Umbilical cord (tissue), 2 donors: ENCODE data around the gene EMP1. TPM values are rescaled to one million over a fixed set of nuclear protein-coding genes. Genes with fewer than 3 reads are reported as not detected.
A peak's percentile ranks its signal among the peaks of the same experiment; 100 is the strongest.

ENCODE experiments used
- DNase-seq: peaks from one replicate; pipeline ENCODE4 v3.0.0-alpha.2; 2015; ENCODE audit warnings: low spot score
- total RNA-seq: library from RNA; depleted of rRNA; stranded (reverse); fragments of >200 nt; gene quantifications from one replicate; pipeline ENCODE4 v1.2.3, GENCODE V29; 2014; ENCODE audit warnings: low replicate concordance; ENCODE audit not compliant: insufficient read depth

EMP1 gene, protein sequence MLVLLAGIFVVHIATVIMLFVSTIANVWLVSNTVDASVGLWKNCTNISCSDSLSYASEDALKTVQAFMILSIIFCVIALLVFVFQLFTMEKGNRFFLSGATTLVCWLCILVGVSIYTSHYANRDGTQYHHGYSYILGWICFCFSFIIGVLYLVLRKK
- 81.6 TPM for total RNA-seq

DNA sequence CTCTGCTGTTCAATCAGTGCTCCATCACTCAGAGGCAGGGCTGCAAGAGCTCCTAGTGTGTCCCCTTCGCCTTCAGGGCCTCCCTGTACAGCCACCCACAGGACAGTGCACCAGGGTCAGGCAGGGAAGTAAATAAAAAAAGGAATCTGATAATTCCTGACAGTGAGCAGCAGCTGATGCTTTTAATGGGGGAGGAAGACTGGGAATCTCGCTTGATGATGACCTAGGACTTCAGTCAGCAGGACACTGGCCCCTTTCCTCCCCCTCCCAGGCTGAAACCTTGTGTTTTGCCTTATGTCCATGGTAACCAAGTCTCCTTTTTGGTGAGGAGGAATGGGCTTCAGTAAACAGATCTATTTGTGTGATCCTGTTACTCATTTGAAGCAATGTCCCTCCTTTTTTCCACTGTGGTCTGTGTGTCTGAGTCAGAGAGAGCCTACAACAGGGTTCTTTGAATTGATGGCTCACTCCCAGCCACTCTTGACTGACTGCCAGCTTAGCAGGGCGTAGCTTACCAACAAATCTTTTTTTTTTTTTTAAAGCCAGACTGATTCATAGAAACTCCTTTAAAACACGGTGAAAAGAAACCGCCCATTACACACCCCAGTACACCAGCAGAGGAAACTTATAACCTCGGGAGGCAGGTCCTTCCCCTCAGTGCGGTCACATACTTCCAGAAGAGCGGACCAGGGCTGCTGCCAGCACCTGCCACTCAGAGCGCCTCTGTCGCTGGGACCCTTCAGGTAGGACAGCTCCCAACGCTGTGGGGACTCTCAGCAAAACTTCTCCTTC, at the start of gene EMP1:
EMP1 (plus strand) TSS at position 597 of the 792 bp plus-strand sequence. CDS start 14,785 bp downstream, outside the sequence.
- peak; percentile 99 for DNase-seq

DNA sequence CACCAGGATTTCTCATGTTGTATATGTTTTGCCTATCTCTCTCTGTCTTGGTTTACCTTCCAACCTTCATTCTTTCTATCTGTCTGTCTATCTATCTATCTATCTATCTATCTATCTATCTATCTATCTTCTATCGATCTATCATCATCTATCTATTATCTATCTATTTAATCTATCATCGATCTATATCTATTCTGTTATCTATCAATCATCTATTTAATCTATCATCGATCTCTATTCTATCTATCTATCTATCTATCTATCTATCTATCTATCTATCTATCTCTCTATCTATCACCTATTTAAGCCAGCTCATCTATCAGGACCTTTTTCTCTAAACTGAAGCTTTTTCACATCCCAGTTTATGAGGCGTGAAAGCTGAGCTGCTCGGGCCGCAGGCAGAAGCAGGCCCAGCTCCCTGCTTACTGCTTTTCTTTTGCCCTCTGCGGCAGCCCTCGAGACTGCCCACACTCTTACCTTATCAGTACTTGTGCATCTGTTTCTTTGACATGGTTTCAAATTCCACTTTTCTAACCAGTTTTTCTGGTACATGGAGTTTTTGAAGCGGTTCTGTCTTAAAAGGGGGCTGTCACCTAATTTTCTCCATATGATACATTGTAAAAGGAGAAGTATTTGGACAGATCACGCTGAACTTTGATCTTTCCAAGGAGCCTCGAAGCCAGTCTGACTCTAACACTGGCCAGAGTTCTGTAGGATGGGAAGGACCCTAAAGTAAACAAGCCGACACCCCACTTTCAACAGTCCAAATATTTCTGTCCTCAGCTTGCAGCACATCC, 48.6 kb upstream of the EMP1 start:
- DNase-seq = peak; percentile 73

DNA sequence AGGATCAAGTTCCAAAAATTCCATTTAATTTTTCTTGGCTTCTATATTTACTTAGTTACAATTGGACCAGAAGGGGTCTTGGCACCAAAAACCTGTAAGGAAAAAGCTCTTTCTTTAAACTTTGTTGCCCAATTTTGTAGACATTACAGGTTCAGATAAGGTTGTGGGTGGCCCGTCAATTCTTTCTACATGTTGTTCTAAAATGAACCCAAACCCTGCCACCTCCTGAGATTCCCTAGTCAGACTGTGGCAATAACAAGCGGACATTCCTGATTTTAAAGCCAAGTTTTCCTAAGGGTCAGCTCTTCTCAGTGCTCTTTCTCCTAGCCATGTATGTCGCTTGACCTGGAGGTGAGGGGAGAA, 48.1 kb upstream of the EMP1 start:
- DNase-seq = no peak

DNA sequence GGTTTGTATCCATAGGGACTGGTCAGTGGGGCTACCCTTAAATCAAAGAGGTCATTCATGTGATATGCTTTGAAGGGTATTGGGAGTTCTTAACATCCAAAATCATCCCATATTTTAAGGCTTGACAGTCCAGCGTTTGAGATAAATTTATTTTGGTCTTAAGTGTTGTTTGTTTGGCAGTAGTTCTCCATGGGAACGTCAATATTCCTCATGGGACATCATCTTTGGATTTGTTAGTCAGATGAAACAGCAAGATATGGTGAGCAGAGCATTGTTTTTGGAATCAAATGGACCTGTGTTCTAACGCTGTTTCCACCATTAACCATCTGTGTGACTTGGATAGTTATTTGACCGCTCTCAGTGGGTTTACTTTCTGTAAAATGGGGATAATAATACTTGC, 47.1 kb upstream of the EMP1 start:
- DNase-seq = no peak

DNA sequence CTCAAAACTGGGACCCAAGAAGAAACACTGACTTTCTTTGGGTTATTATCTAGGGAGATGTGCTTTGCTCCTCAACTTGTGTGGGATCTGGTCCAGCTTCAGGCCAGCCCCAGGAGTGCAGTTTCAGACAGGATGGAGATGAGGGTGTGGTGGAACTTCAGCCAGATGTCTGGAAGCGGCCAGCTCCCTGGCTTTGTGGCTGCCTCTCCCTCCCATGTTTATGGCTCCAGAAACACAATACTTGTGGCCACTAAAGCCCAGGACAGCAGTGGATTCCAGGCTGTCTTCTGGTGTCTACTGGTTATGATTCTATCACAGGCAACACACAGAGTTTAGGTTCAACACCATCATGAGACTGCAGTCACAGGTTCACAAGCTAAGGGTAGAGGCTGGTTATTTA, 44.2 kb upstream of the EMP1 start:
- no peak for DNase-seq

DNA sequence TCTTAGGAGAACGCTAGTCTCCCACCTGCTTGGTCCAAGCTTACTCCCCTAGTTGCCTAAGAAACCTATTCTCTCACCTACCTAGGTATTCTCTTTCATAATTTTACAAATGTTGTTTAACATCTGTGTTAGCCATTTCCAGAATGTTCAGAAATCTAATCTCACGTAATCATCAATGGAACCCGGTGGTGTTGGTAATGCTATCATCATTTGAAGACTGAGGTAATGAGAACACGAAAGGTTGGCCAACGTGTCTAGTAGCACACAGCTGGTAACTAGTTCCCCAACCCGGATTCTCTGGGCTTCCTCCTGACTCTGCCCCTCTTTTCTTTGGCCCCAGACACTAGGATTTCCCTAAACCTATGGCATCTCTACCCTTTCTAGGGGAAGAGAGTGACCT, 43.8 kb upstream of the EMP1 start:
- no peak for DNase-seq

DNA sequence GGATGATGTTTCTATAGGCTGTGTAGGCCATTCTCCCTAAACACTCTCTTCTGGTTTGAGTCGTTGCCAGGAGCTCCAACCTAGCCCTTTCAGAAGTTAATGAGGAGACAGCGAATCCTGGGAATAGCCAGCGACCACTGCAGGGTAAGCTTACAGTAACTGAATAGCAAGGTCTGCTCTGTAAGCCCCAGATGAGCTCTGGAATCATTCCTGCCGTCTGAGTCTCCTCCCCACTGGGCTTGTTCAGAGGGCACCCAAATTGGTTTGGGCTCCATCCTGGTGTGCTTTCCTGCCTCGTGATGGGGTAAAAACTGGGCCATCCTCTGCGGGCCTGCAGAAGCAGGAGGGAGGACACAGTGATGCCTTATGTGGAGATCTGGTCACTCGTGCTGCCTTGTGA, 43.3 kb upstream of the EMP1 start:
- no peak for DNase-seq

DNA sequence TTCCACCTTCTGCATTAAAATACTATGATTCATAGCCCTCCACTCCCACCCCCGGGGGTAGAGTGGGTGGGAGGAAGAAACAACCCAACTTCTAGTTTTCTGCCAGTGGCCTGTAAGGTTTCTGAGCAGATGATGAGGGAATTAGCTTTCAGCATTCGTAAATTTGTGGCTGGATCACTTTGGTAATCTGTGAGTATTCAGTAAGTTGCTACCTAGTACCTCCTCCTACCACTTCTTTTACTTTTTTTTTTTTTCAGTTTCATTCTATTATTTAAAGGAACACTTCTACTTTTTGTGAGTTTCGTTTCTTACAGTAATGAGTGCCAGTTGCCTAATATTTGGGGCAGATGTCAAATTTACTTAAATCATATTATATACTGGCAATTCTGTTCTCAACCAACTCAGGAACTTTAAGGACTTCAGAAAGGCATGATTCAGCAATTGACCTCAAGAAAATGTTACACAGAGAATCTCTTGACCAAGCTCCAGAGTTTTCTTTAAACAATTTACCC, 42.4 kb upstream of the EMP1 start:
- DNase-seq = no peak

DNA sequence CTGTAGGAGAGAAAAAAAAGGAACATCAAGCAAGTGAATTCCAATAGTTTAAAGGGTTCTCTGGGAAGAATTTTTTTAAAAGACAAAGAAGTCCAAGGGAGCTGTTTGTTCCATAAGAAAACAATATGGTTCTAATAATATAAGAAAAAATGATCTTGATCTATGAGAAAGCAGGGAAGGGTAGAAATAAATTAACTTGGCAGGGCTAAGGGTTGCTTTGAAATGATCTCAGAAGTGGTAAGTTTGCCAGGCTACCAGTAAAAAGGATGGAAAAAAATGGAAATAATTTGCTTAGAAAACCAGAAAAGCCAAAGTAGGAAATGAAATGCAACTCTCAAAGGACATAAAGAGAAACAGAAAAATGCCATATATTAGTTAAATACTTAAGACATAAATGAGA, 41.7 kb upstream of the EMP1 start:
- no peak for DNase-seq

DNA sequence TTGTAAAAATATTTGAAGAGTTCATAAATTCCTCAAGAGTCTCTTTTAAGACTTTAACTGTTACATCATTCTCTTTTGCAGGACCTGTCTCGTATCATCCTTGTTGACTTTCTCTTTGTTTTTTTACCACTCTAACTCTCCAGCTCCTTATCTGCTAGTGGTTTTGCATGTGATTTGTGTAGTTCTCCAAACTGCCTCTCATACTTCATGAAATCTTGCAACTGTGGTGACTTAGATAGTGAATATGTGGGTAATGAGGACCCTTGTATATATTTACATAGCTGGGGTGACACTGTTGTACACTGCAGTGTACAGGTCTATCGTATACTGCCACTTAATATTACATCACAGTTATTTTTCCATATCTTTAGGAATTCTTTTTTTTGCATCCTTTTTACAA, 40.2 kb upstream of the EMP1 start:
- no peak for DNase-seq

DNA sequence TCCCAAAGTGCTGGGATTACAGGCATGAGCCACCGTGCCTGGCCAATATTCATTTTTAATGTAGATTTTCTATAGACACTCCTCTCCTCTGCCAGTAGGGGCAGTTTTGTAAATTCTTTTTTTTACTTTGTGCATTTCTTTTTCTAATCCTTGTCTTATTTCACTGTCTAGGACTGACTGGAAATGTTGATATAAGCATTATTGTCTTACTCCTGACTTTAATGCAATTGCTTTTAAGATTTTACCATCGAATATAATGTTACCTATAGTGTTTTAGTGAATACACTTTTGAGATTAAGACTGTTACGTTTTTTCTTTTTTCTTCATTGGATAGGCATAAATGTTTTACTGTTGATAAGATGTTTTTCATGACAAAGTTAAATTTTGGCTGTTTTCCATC, 35.4 kb upstream of the EMP1 start:
- no peak for DNase-seq

DNA sequence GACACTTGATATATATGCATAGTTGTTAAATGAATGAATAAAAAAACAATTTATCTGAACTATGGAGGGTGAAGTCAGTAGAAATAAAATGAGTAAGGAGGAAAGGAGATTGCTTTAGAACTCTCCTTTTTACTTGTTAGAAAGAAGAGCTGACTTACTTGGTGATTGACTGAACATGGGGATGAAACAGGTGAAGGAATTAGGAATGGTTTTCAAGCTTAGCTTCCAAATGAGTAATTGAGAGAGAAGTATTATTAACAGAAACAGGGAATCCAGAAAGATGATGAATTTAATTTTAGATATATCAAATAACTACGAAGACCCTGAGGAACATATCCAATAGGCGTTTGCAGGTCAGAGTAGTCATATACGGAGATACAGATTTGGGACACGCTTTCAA, 33.6 kb upstream of the EMP1 start:
- no peak for DNase-seq

DNA sequence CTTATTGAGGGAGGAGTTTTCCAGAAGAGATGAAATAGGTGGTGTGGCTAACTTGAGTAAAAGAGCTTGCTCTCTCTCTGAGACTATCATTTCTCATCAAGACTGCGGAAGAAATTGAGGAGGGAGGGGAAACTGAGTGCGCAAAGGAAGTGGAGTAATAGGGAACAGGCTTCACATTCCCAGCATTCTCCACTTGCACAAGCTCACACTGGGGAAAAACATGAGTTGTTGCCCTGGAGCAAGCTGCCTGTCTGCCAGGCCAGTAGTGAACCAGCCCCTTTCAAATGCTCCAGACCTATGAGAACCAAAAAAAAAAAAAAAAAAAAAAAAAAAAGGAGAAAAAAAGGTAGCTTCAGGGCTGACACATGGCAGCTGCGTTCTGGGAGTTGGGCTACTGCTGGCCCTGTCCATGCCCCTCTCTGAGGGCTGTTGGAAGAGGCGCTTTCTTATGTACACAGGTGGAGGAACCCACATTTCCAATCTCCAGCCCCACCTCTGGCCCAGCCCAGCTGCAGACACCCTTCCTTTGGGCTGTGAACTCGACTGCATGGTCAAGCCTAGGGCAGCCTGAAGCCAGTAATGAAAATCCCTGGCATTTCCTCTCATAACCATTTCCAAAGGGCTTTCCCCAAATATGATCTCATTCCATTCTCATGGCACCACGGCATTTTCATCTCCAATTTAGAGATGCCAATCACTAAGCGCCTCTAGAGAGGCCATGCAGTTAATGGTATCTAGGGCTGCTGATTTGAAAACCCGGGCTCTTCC, 32.5 kb upstream of the EMP1 start:
- DNase-seq = no peak

DNA sequence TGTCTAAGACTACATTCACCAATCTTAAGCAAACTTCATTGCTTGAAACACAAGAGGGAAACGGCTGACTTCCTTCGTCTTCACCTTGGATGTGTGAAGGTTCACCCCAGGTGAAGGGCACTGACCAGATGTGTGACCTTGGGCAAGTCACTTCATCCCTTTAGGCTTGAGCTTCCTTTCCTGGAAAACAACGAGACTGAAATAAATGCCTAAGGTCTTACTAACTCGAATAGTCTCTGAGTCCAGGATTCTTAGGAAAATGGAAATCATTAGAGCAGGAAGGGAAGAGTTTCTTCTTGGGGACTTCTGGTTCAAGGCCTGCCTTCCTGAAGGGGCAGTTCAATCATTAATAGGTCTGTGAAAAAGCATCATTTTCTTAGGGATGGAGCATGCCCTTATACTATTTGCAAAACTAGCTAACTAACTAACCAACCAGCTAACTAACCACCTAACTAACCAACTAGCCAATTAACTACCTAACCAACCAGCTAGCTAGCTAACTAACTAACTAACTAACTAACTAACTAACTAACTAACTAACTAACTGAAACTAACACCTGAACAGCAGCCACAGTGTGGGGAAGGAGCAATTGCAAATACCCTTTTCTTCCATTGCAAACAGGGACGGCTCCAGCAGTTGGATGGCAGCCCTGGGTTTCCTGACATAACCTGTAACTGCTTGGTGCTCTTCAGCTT, 31.5 kb upstream of the EMP1 start:
- DNase-seq = no peak

DNA sequence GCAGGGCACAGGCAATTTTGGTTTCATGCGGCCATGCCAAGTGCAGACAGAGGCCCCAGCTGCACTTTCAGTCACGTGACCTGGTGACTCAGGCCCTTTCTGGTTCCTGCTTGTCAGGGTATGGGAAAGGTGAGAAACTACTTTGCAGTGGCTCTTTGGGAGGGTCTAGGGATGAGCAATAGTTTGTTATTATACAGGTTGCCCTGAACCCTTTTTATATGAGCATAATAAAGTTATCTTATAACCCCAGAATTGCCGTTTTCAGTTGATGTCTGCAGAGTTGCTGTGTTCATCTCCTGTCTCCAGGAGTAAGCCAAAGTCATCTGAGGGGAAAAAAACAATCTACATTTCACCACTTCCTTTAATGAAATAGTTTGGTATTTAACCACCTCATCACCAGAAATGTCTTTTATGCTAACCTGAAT, 30.9 kb upstream of the EMP1 start:
- peak; percentile 36 for DNase-seq

DNA sequence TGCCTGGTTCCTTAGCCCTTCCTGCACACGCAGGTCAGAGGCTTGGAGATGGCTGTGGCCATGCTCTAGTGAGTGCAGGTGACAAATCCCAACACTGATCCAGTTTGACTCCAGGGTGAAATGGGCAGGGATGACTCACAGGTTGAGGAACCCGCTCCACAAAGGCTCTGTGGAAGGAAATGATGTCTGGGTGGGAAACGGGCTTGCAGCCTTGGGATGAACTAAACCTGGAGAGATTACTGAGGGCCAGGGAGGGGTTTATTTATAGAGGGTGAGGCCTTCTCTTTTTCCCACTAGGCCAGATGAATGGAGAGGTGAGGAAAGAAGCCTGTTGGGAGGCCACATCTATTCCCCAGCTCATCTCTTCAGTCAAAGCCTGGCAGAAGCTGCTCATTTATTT, 29.3 kb upstream of the EMP1 start:
- no peak for DNase-seq

DNA sequence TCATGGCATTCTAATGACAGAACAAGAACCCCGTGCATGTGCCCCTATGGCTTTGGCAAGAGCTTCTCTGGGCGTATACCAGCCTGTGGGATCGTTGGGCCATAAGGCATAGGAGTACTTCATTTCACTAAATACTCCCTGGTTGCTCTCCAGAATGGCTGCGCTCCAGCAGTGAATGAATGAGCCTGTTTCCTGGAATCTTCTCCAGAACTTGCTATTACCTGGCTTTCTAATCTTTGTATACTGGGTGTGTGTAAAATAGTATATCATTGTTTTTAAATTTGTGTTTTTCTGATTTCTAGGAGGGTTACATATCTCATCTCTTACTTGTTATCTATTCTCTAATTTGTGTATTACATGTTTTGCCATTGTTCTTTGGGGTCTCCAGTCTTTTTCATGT, 28.6 kb upstream of the EMP1 start:
- DNase-seq = no peak

DNA sequence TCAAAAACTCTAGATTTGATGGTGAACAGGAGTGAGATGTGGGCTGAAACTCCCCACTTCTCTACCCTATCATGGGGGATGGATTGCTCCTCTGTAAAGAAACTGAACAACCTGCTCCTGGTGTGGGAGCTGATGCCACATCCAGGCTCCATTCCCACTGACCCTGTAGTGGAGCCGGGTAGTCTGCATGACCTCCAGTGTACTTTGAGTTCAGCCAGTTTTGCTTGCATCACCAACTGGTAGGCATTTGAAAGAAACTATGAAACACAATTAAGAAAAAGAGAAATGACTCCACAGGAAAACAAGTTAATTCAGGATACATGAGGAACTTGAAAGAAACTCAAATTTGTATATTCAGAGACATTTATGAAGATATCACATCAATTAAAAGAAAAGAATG, 27.3 kb upstream of the EMP1 start:
- DNase-seq = no peak

DNA sequence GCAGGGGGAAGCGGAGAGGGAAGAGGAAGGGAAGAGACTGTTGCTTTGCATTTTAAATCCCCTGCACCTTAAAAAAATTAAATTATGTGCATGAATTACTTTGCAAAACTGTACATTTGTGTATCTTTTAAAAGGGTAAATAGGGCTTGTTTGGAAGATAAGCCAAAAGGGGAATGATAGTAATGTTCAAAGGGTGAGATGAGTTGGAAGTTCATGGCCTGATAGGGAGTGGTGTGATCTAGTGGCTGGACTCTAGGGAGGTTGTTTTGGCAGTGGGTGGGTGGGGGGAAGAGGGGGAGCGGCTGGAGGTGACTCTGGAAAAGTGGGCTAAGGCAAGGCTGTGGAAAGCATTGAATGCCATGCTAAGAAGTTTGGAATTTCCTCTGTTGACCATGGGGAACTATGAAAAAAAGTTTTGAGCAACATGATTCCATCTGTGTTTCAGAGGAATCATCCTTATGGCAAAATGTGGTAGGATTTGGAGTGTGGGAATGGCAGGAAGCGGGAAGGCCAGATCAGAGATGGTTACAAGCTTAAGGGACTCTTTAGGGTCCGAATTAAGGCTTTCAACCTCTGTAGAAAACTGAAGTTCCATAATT, 25.5 kb upstream of the EMP1 start:
- no peak for DNase-seq
